Left lobe of liver (tissue), 2 donors: ENCODE measurements around the gene TSEN54. TPM values are rescaled to one million over a fixed set of nuclear protein-coding genes. Genes with fewer than 3 reads are reported as not detected.

ENCODE experiments used
- ATAC-seq: fragments of 200-7000 bp; cut with Tn5 transposase; one replicate; pipeline ENCODE4 v1.9.1; 2020; ENCODE audit warnings: mild to moderate bottlenecking, moderate library complexity
- DNase-seq: peaks from one replicate; pipeline ENCODE4 v3.0.0-alpha.2; 2020; ENCODE audit warnings: low spot score
- total RNA-seq: library from RNA; stranded (reverse); gene quantifications from one replicate; pipeline ENCODE4 v1.2.1, GENCODE V29; 2021
- donor health status: DM: no; HTN: no; CAD: no; lungs with moderate emphysema.
- donor health status: DM: no; HTN: yes; CAD: no.

The TSEN54 gene
- total RNA-seq, 1 donor from 2014 or later: 15.9 TPM

- no peak for ATAC-seq
- no peak for DNase-seq
Observed at GRCh38 chr17:75536366-75536765, 20.0 kb downstream of the TSEN54 start.

GRCh38 chr17:75539967-75540729, 23.8 kb downstream of the TSEN54 start:
- ATAC-seq: peak; percentile 29
- no peak for DNase-seq

- ATAC-seq (no peak), DNase-seq (no peak)
Observed at GRCh38 chr17:75540923-75541503, 24.7 kb downstream of the TSEN54 start.

- ATAC-seq: no peak
- no peak for DNase-seq
Observed at GRCh38 chr17:75542229-75542628, 25.9 kb downstream of the TSEN54 start.

- DNase-seq: no peak
- no peak for ATAC-seq
Observed at GRCh38 chr17:75542728-75543336, 26.5 kb downstream of the TSEN54 start.

- ATAC-seq (no peak), DNase-seq (no peak)
Observed at GRCh38 chr17:75544250-75544649, 27.9 kb downstream of the TSEN54 start.

GRCh38 chr17:75546181-75546580, 29.9 kb downstream of the TSEN54 start:
- DNase-seq (no peak), ATAC-seq (no peak)

GRCh38 chr17:75547091-75547490, 30.8 kb downstream of the TSEN54 start:
- ATAC-seq (no peak), DNase-seq (peak; percentile 41)

- DNase-seq (no peak), ATAC-seq (no peak)
Observed at GRCh38 chr17:75548813-75549212, 32.5 kb downstream of the TSEN54 start.

- ATAC-seq (peak; percentile 50), DNase-seq (no peak)
Observed at GRCh38 chr17:75549246-75550138, 33.2 kb downstream of the TSEN54 start.

- DNase-seq: no peak
- ATAC-seq: peak; percentile 6
Observed at GRCh38 chr17:75550139-75550465, 33.8 kb downstream of the TSEN54 start.

GRCh38 chr17:75551266-75551665, 34.9 kb downstream of the TSEN54 start:
- DNase-seq (no peak), ATAC-seq (no peak)

GRCh38 chr17:75552425-75553294, 36.3 kb downstream of the TSEN54 start:
- DNase-seq (no peak), ATAC-seq (no peak)

GRCh38 chr17:75553295-75554110, 37.2 kb downstream of the TSEN54 start:
- DNase-seq (no peak), ATAC-seq (no peak)

- ATAC-seq (peak; percentile 6), DNase-seq (peak; percentile 71)
Observed at GRCh38 chr17:75555679-75556153, 39.4 kb downstream of the TSEN54 start.

GRCh38 chr17:75557075-75557851, 40.9 kb downstream of the TSEN54 start:
- peak; percentile 68 for ATAC-seq
- peak; percentile 97 for DNase-seq

GRCh38 chr17:75557852-75558665, 41.7 kb downstream of the TSEN54 start:
- peak; percentile 92 for DNase-seq
- ATAC-seq: peak; percentile 53
